ENCODE data around the gene TBX4. TPM values are rescaled to one million over a fixed set of nuclear protein-coding genes. Genes with fewer than 3 reads are reported as not detected.
A peak's percentile ranks its signal among the peaks of the same experiment; 100 is the strongest.

TBX4 gene
- total and polyA plus RNA-seq, 2 of the 13 experiments (the other 11 are each of a cell fraction or from before 2014, with no cell fraction given) = 0.11 to 1.1 TPM

DNA sequence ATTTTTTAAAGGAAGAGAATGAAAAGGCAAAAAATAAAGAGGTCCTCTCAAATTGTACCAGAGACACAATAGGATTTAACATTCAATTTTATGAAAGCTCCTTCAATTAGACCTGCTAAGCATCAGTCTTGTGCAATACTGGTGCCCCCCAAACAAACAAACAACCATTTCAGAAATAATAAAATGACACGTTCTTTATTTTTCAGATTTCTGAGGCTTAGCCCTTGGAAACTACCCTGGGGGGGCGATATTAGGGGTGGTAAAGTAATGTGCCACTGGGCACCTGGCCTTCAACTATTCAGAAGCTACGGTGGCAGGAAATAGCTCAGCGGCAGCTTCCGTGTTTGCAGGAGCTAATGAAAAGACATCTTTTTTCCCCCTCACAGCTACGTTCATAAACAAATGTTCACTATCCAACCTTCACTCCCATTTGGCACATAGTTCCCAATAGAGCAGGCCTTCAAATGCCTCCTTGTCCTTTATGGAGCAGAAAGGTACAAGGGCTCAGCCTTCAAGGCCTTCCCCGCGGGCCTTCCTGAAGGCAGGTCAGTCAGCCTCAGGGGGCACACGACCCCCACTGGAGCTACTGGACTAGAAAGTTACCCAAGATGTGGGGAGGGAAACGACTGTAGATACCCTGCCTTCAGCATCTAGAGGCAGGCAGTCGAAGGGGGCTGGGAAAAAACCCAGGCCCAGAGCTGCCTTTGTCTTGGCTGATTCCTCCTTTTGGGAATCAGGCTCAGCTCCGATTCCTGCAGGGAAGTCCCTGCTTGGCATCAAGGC, 44.1 kb downstream of the TBX4 start:
- no peaks in the 10 kb centered on the region for H3K79me2 ChIP-seq (ENCODE audit: insufficient read depth, low read length)
- ATAC-seq = no peak
- no peak overlapping the region for H3K4me3 ChIP-seq (replicated peaks in 1 of 3; ENCODE audit: insufficient read depth in 1 of 3, low read depth in 2 of 3, low read length in 3 of 3)
- no peak for DNase-seq (ENCODE audit: low spot score)
- FAIRE-seq = no peak
- H3K27ac ChIP-seq (ENCODE audit: extremely low read length, insufficient read depth, low read length) = no peak overlapping the region
- no peak overlapping the region for H2AFZ ChIP-seq (ENCODE audit: low read length)
- in situ Hi-C loops (cut with HindIII; ENCODE audit: extremely low pct_ligation_motif_present, low pct_unique_long_range_greater_than_20kb) (no loop called here), intact Hi-C loops (cut with micrococcal nuclease; ENCODE audit: unreplicated experiment) (loop anchor here (10.0 kb wide), 1 partner anchor 198 kb away; no protein-coding TSS in a partner anchor)
- H3K27me3 ChIP-seq (ENCODE audit: control insufficient read depth in 1 of 2, insufficient read depth in 2 of 2, low read length in 2 of 2) = no peaks in the 10 kb centered on the region
- no peak overlapping the region for H3K4me2 ChIP-seq (ENCODE audit: low read depth, low read length)
- H3K9ac ChIP-seq (ENCODE audit: insufficient read depth, low read depth, low read length) = no peak overlapping the region
- no peaks in the 10 kb centered on the region for H3K9me3 ChIP-seq (ENCODE audit: low read length)
- WGBS (ENCODE audit: low lambda C conversion rate) = 86% methylated on average over 12 of the region's 12 CpGs
- POLR2A ChIA-PET = no interaction called here
- H3K36me3 ChIP-seq (replicated peaks in 1 of 2; ENCODE audit: control insufficient read depth in 1 of 2, insufficient read depth in 2 of 2, low read length in 2 of 2) = no peaks in the 10 kb centered on the region
- H4K20me1 ChIP-seq (ENCODE audit: insufficient read depth, low read length) = no peaks in the 10 kb centered on the region
- CTCF ChIA-PET (ENCODE audit: low intra/inter-chr PET ratio, low total read pairs) = no interaction called here
- peaks cover 70% of the 10 kb centered on the region for H3K4me1 ChIP-seq (ENCODE audit: insufficient read depth, low read length)
- no TSS peak for BruUV-seq (replicated peaks)
- TF ChIP-seq TBX3 (IDR thresholded peaks at IDR 0.05; ENCODE audit: borderline replicate concordance) = no peak
- no peak for TF ChIP-seq GATA4 (IDR thresholded peaks at IDR 0.05; ENCODE audit: borderline replicate concordance, low read depth)
- TF ChIP-seq, protein P1, sequence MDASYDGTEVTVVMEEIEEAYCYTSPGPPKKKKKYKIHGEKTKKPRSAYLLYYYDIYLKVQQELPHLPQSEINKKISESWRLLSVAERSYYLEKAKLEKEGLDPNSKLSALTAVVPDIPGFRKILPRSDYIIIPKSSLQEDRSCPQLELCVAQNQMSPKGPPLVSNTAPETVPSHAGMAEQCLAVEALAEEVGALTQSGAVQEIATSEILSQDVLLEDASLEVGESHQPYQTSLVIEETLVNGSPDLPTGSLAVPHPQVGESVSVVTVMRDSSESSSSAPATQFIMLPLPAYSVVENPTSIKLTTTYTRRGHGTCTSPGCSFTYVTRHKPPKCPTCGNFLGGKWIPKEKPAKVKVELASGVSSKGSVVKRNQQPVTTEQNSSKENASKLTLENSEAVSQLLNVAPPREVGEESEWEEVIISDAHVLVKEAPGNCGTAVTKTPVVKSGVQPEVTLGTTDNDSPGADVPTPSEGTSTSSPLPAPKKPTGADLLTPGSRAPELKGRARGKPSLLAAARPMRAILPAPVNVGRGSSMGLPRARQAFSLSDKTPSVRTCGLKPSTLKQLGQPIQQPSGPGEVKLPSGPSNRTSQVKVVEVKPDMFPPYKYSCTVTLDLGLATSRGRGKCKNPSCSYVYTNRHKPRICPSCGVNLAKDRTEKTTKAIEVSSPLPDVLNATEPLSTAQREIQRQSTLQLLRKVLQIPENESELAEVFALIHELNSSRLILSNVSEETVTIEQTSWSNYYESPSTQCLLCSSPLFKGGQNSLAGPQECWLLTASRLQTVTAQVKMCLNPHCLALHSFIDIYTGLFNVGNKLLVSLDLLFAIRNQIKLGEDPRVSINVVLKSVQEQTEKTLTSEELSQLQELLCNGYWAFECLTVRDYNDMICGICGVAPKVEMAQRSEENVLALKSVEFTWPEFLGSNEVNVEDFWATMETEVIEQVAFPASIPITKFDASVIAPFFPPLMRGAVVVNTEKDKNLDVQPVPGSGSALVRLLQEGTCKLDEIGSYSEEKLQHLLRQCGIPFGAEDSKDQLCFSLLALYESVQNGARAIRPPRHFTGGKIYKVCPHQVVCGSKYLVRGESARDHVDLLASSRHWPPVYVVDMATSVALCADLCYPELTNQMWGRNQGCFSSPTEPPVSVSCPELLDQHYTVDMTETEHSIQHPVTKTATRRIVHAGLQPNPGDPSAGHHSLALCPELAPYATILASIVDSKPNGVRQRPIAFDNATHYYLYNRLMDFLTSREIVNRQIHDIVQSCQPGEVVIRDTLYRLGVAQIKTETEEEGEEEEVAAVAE (CRISPR knock-in tag; IDR thresholded peaks at IDR 0.05; ENCODE audit: borderline replicate concordance) = no peak
- TF ChIP-seq SP140L (CRISPR knock-in tag; IDR thresholded peaks at IDR 0.05; ENCODE audit: borderline replicate concordance) = no peak
- no peak for TF ChIP-seq DPF2 (CRISPR knock-in tag; IDR thresholded peaks at IDR 0.05; ENCODE audit: borderline replicate concordance, low read depth)
- no peak for TF ChIP-seq ZNF703 (CRISPR knock-in tag; IDR thresholded peaks at IDR 0.05; ENCODE audit: borderline replicate concordance)
- no peak for TF ChIP-seq ZNF3 (CRISPR knock-in tag; IDR thresholded peaks at IDR 0.05)
- TF ChIP-seq, protein P2, sequence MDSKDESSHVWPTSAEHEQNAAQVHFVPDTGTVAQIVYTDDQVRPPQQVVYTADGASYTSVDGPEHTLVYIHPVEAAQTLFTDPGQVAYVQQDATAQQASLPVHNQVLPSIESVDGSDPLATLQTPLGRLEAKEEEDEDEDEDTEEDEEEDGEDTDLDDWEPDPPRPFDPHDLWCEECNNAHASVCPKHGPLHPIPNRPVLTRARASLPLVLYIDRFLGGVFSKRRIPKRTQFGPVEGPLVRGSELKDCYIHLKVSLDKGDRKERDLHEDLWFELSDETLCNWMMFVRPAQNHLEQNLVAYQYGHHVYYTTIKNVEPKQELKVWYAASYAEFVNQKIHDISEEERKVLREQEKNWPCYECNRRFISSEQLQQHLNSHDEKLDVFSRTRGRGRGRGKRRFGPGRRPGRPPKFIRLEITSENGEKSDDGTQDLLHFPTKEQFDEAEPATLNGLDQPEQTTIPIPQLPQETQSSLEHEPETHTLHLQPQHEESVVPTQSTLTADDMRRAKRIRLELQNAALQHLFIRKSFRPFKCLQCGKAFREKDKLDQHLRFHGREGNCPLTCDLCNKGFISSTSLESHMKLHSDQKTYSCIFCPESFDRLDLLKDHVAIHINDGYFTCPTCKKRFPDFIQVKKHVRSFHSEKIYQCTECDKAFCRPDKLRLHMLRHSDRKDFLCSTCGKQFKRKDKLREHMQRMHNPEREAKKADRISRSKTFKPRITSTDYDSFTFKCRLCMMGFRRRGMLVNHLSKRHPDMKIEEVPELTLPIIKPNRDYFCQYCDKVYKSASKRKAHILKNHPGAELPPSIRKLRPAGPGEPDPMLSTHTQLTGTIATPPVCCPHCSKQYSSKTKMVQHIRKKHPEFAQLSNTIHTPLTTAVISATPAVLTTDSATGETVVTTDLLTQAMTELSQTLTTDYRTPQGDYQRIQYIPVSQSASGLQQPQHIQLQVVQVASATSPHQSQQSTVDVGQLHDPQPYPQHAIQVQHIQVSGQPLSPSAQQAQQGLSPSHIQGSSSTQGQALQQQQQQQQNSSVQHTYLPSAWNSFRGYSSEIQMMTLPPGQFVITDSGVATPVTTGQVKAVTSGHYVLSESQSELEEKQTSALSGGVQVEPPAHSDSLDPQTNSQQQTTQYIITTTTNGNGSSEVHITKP (CRISPR knock-in tag; IDR thresholded peaks at IDR 0.05; ENCODE audit: low read depth) = no peak
- no peak for TF ChIP-seq ZNF747 (CRISPR knock-in tag; IDR thresholded peaks at IDR 0.05; ENCODE audit: borderline replicate concordance)
- TF ChIP-seq HNRNPL (IDR thresholded peaks at IDR 0.05; ENCODE audit: low read depth, low read length) = no peak
- TF ChIP-seq, protein P3, sequence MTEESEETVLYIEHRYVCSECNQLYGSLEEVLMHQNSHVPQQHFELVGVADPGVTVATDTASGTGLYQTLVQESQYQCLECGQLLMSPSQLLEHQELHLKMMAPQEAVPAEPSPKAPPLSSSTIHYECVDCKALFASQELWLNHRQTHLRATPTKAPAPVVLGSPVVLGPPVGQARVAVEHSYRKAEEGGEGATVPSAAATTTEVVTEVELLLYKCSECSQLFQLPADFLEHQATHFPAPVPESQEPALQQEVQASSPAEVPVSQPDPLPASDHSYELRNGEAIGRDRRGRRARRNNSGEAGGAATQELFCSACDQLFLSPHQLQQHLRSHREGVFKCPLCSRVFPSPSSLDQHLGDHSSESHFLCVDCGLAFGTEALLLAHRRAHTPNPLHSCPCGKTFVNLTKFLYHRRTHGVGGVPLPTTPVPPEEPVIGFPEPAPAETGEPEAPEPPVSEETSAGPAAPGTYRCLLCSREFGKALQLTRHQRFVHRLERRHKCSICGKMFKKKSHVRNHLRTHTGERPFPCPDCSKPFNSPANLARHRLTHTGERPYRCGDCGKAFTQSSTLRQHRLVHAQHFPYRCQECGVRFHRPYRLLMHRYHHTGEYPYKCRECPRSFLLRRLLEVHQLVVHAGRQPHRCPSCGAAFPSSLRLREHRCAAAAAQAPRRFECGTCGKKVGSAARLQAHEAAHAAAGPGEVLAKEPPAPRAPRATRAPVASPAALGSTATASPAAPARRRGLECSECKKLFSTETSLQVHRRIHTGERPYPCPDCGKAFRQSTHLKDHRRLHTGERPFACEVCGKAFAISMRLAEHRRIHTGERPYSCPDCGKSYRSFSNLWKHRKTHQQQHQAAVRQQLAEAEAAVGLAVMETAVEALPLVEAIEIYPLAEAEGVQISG (CRISPR knock-in tag; IDR thresholded peaks at IDR 0.05) = 0 out of 2 replicates have a peak, but pooled peaks have one; percentile 18
- TF ChIP-seq ZNF367 (CRISPR knock-in tag; IDR thresholded peaks at IDR 0.05; ENCODE audit: borderline replicate concordance) = no peak
- 0 out of 2 replicates have a peak, but pooled peaks have one; percentile 33 for TF ChIP-seq ZFY (CRISPR knock-in tag; IDR thresholded peaks at IDR 0.05)

Measured in HepG2 (cell line).